ENCODE results near the gene LPAR1. TPM values are rescaled to one million over a fixed set of nuclear protein-coding genes. Genes with fewer than 3 reads are reported as not detected.
A peak's percentile ranks its signal among the peaks of the same experiment; 100 is the strongest.

Gene LPAR1
- total and polyA plus RNA-seq, 11 donors: 3.7 to 19.3 (median 6.9) TPM

- Histone ChIP-seq H3K9me3 (no peaks in the 10 kb centered on the region), H3K4me1 (peaks cover 0 to 40% (median 0%) of the 10 kb centered on the region in 12 donors), H3K4me3 (peak overlapping the region in 1 of 12 donors; percentile 1), H3K36me3 (no peaks in the 10 kb centered on the region), H3K27me3 (no peaks in the 10 kb centered on the region), H3K27ac (peak overlapping the region in 8 of 12 donors; percentile 3 to 74 (median 24))
- 85 to 90% (median 88%) methylated on average over 8 of the region's 8 CpGs for WGBS, 4 donors
- DNase-seq (no peak), ATAC-seq (no peak)
- no peak for TF ChIP-seq CTCF (IDR thresholded peaks at IDR 0.05)
- TF ChIP-seq POLR2A (IDR thresholded peaks at IDR 0.05): no peak
- intact Hi-C loops (cut with DNase I): no loop called here
These were observed 30.1 kb upstream of the LPAR1 start for GRCh38 chr9:111068383-111068730.

GRCh38 chr9:111066468-111066867 lies 28.2 kb upstream of the LPAR1 start:
- no peak overlapping the region for H3K4me3 ChIP-seq
- H3K27me3 ChIP-seq: no peaks in the 10 kb centered on the region
- no peak for DNase-seq
- peak overlapping the region in 5 of 12 donors; percentile 7 to 60 (median 32) for H3K27ac ChIP-seq
- H3K9me3 ChIP-seq: no peaks in the 10 kb centered on the region
- WGBS, 4 donors: 55 to 64% (median 59%) methylated on average over 2 of the region's 2 CpGs
- TF ChIP-seq CTCF (IDR thresholded peaks at IDR 0.05) (no peak), POLR2A (IDR thresholded peaks at IDR 0.05) (no peak)
- H3K4me1 ChIP-seq: peaks cover 0 to 40% (median 0%) of the 10 kb centered on the region in 12 donors
- no peaks in the 10 kb centered on the region for H3K36me3 ChIP-seq
- ATAC-seq: peak in 1 of 4 donors; percentile 77
- intact Hi-C loops (cut with DNase I): no loop called here

GRCh38 chr9:111065414-111065813 lies 27.1 kb upstream of the LPAR1 start:
- H3K4me3 ChIP-seq: no peak overlapping the region
- 70 to 78% (median 73%) methylated on average over 4 of the region's 4 CpGs for WGBS, 4 donors
- H3K27me3 ChIP-seq: no peaks in the 10 kb centered on the region
- peaks cover 0 to 40% (median 0%) of the 10 kb centered on the region in 12 donors for H3K4me1 ChIP-seq
- no peaks in the 10 kb centered on the region for H3K9me3 ChIP-seq
- intact Hi-C loops (cut with DNase I): no loop called here
- DNase-seq (no peak), ATAC-seq (no peak)
- H3K27ac ChIP-seq: peak overlapping the region in 3 of 12 donors; percentile 7 to 43 (median 32)
- TF ChIP-seq CTCF (IDR thresholded peaks at IDR 0.05) (no peak), POLR2A (IDR thresholded peaks at IDR 0.05) (no peak)
- no peaks in the 10 kb centered on the region for H3K36me3 ChIP-seq

- TF ChIP-seq POLR2A (IDR thresholded peaks at IDR 0.05) (no peak), CTCF (IDR thresholded peaks at IDR 0.05) (no peak)
- H3K27ac ChIP-seq: no peak overlapping the region
- intact Hi-C loops (cut with DNase I): no loop called here
- H3K4me3 ChIP-seq: no peak overlapping the region
- H3K36me3 ChIP-seq: no peaks in the 10 kb centered on the region
- H3K27me3 ChIP-seq: no peaks in the 10 kb centered on the region
- no peak for DNase-seq
- H3K9me3 ChIP-seq: no peaks in the 10 kb centered on the region
- ATAC-seq: no peak
- WGBS, 4 donors: 69 to 74% (median 71%) methylated on average over 7 of the region's 7 CpGs
- H3K4me1 ChIP-seq: peaks cover 0 to 40% (median 0%) of the 10 kb centered on the region in 12 donors
These were observed 26.0 kb upstream of the LPAR1 start for GRCh38 chr9:111064160-111064837.

Measured in heart left ventricle (tissue), 16 donors.